ENCODE measurements around the gene SULF2. TPM values are rescaled to one million over a fixed set of nuclear protein-coding genes. Genes with fewer than 3 reads are reported as not detected.

The SULF2 gene
- total RNA-seq, 1 experiment from 2014 or later: 13.0 TPM

GRCh38 chr20:47789764-47790579 lies 4.7 kb upstream of the SULF2 start:
- Histone ChIP-seq H3K9me2 (ENCODE audit: insufficient read depth) (no peaks in the 10 kb centered on the region), H3K27me3 (ENCODE audit: insufficient read depth, low read length) (no peaks in the 10 kb centered on the region), H3K9me3 (ENCODE audit: control insufficient read depth in 1 of 2, insufficient read depth in 1 of 2, low read depth in 1 of 2, low read length in 2 of 2) (no peaks in the 10 kb centered on the region), H3K36me3 (ENCODE audit: control insufficient read depth in 1 of 2, insufficient read depth in 2 of 2, low read length in 2 of 2) (no peaks in the 10 kb centered on the region), H3K4me1 (ENCODE audit: control insufficient read depth in 1 of 2, insufficient read depth in 2 of 2, low read length in 2 of 2) (peaks cover 8 to 25% of the 10 kb centered on the region in 2 experiments), H3K79me2 (ENCODE audit: insufficient read depth, low read length) (no peaks in the 10 kb centered on the region), H3K27ac (ENCODE audit: low read depth, low read length) (no peak overlapping the region), H4K20me1 (ENCODE audit: insufficient read depth) (no peaks in the 10 kb centered on the region), H3K4me2 (ENCODE audit: low read length) (no peak overlapping the region), H3K4me3 (replicated peaks in 1 of 2; ENCODE audit: low read depth in 1 of 2, low read length in 2 of 2) (no peak overlapping the region), H2AFZ (ENCODE audit: low read depth, low read length, poor library complexity, severe bottlenecking) (no peak overlapping the region), H3K9ac (ENCODE audit: low read length) (no peak overlapping the region)
- intact Hi-C loops (cut with micrococcal nuclease): loop anchor here (5.0 kb wide), 1 partner anchor 113 kb away; no protein-coding TSS in a partner anchor
- DNase-seq (ENCODE audit: low read depth, low spot score): no peak
- TF ChIP-seq EZH2 (IDR thresholded peaks at IDR 0.05) (no peak), POLR2A (IDR thresholded peaks at IDR 0.05; ENCODE audit: borderline replicate concordance, extremely low read depth, insufficient read depth, insufficient read length) (no peak), POLR2AphosphoS5 (IDR thresholded peaks at IDR 0.05; ENCODE audit: low read depth, low read length) (no peak), ELF1 (IDR thresholded peaks at IDR 0.05; ENCODE audit: borderline replicate concordance, low read depth) (no peak), FOSL1 (IDR thresholded peaks at IDR 0.05; ENCODE audit: low read depth) (no peak), CEBPB (IDR thresholded peaks at IDR 0.05; ENCODE audit: low read depth) (no peak), JUND (IDR thresholded peaks at IDR 0.05) (no peak)
- BruUV-seq (replicated peaks): no TSS peak
- CTCF ChIA-PET: no interaction called here
- POLR2A ChIA-PET: no interaction called here
- no peak for ATAC-seq
- RAD21 ChIA-PET (ENCODE audit: low non-redundant PET in 1 of 2, low total read pairs in 2 of 2, uncharacterized antibody in 2 of 2, unreplicated experiment in 2 of 2): no interaction called here

- no peaks in the 10 kb centered on the region for H3K27me3 ChIP-seq (ENCODE audit: insufficient read depth, low read length)
- ChIA-PET RAD21 (ENCODE audit: low non-redundant PET in 1 of 2, low total read pairs in 2 of 2, uncharacterized antibody in 2 of 2, unreplicated experiment in 2 of 2) (no interaction called here), CTCF (interaction anchor here (1.4 kb wide), 1 partner anchor 831 kb away, joined by 5 read pairs; no protein-coding TSS in a partner anchor), POLR2A (no interaction called here)
- intact Hi-C loops (cut with micrococcal nuclease): loop anchor here (5.0 kb wide), 1 partner anchor 112 kb away; no protein-coding TSS in a partner anchor
- no peak overlapping the region for H2AFZ ChIP-seq (ENCODE audit: low read depth, low read length, poor library complexity, severe bottlenecking)
- H3K4me3 ChIP-seq (replicated peaks in 1 of 2; ENCODE audit: low read depth in 1 of 2, low read length in 2 of 2): no peak overlapping the region
- no peak overlapping the region for H3K27ac ChIP-seq (ENCODE audit: low read depth, low read length)
- no peaks in the 10 kb centered on the region for H3K36me3 ChIP-seq (ENCODE audit: control insufficient read depth in 1 of 2, insufficient read depth in 2 of 2, low read length in 2 of 2)
- no peak for DNase-seq (ENCODE audit: low read depth, low spot score)
- H3K4me1 ChIP-seq (ENCODE audit: control insufficient read depth in 1 of 2, insufficient read depth in 2 of 2, low read length in 2 of 2): peaks cover 11 to 31% of the 10 kb centered on the region in 2 experiments
- no peak overlapping the region for H3K9ac ChIP-seq (ENCODE audit: low read length)
- ATAC-seq: no peak
- no peaks in the 10 kb centered on the region for H3K9me3 ChIP-seq (ENCODE audit: control insufficient read depth in 1 of 2, insufficient read depth in 1 of 2, low read depth in 1 of 2, low read length in 2 of 2)
- H4K20me1 ChIP-seq (ENCODE audit: insufficient read depth): no peaks in the 10 kb centered on the region
- H3K4me2 ChIP-seq (ENCODE audit: low read length): no peak overlapping the region
- no peaks in the 10 kb centered on the region for H3K79me2 ChIP-seq (ENCODE audit: insufficient read depth, low read length)
- H3K9me2 ChIP-seq (ENCODE audit: insufficient read depth): no peaks in the 10 kb centered on the region
- no TSS peak for BruUV-seq (replicated peaks)
- TF ChIP-seq TCF7L2 (IDR thresholded peaks at IDR 0.05; ENCODE audit: borderline replicate concordance, extremely low read depth, insufficient read depth, insufficient read length): no peak
- no peak for TF ChIP-seq POLR2A (IDR thresholded peaks at IDR 0.05; ENCODE audit: borderline replicate concordance, extremely low read depth, insufficient read depth, insufficient read length)
- TF ChIP-seq ZFX (IDR thresholded peaks at IDR 0.05): no peak
- no peak for TF ChIP-seq SIN3A (IDR thresholded peaks at IDR 0.05; ENCODE audit: low read depth)
- TF ChIP-seq CTCF (IDR thresholded peaks at IDR 0.05 in 2 of 3, conservative IDR thresholded peaks at IDR 0.05 in 1 of 3; ENCODE audit: borderline replicate concordance in 1 of 3, insufficient read depth in 1 of 3, low read depth in 2 of 3, low read length in 2 of 3): no peak
- no peak for TF ChIP-seq EGR1 (IDR thresholded peaks at IDR 0.05; ENCODE audit: low read depth)
- TF ChIP-seq CBX3 (IDR thresholded peaks at IDR 0.05; ENCODE audit: low read depth): no peak
- TF ChIP-seq SP1 (IDR thresholded peaks at IDR 0.05; ENCODE audit: low read depth): no peak
- no peak for TF ChIP-seq EZH2 (IDR thresholded peaks at IDR 0.05)
- no peak for TF ChIP-seq ATF3 (IDR thresholded peaks at IDR 0.05)
- no peak for TF ChIP-seq ZBTB33 (IDR thresholded peaks at IDR 0.05; ENCODE audit: extremely low read depth, insufficient replicate concordance, low read length)
Measured at GRCh38 chr20:47789081-47789763, 3.9 kb upstream of the SULF2 start.
